ENCODE results near the gene TGM2. TPM values are rescaled to one million over a fixed set of nuclear protein-coding genes. Genes with fewer than 3 reads are reported as not detected.

Gene TGM2
- total RNA-seq, 4 donors from 2014 or later: 72.0 to 200 (median 73.4) TPM

DNA sequence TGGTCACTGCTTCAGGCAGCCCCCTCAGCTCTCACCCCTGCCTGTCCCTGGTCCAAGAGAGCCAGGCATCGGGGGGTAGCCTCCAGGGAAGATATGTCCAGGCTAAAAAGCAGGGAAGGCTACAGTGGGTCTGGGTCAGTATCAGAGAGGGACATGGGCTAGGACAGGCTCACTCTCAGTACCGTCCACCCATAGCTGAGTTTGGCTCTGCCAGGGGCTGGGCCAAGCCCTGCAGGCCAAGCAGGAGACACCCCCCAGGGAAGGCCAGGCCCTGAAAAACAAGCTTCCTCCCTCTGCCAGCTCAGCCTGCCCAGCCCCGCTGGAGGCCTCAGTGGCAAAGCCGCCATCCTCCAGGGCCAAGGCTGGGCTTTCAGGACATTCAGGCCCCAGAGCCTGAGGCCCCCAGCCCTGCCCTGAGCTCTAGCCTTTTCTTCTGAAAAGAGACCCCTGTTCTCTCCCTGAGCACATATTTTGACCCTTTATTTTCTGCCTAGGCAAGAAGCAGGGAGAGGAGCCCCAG, 28.6 kb upstream of the TGM2 start:
- ATAC-seq (ENCODE audit: low FRiP score): no peak
- TF ChIP-seq, protein P1, sequence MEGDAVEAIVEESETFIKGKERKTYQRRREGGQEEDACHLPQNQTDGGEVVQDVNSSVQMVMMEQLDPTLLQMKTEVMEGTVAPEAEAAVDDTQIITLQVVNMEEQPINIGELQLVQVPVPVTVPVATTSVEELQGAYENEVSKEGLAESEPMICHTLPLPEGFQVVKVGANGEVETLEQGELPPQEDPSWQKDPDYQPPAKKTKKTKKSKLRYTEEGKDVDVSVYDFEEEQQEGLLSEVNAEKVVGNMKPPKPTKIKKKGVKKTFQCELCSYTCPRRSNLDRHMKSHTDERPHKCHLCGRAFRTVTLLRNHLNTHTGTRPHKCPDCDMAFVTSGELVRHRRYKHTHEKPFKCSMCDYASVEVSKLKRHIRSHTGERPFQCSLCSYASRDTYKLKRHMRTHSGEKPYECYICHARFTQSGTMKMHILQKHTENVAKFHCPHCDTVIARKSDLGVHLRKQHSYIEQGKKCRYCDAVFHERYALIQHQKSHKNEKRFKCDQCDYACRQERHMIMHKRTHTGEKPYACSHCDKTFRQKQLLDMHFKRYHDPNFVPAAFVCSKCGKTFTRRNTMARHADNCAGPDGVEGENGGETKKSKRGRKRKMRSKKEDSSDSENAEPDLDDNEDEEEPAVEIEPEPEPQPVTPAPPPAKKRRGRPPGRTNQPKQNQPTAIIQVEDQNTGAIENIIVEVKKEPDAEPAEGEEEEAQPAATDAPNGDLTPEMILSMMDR (IDR thresholded peaks at IDR 0.05): no peak
- no peak for DNase-seq (ENCODE audit: low spot score)

DNA sequence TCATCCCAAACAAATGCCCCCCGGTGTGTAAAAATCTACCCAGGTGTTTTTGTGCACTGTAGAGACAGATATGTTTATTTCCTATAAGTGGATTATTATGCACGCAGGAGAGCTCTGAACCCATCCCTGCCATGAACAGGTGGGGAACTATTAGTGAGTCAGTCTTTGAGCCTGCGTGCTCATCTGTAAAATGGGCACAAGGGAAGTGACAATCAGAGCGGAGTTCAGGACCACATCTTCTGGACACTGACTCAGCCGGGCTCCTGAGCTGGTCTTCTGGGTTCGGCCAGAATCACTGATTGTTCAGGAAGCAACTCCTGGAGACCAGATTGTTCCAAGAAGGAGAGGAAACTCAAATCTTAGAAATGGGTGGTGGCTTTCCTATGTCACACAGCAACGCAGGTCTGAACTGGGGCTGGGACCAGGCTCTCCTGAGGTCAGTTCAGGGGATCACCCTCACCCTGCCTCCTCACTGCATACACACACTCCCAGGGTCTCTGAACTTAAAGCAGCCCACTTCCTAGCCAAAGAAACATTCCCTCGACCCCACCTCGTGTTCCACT, 27.3 kb upstream of the TGM2 start:
- TF ChIP-seq, protein P1 (IDR thresholded peaks at IDR 0.05): no peak
- ATAC-seq (ENCODE audit: low FRiP score) (no peak), DNase-seq (ENCODE audit: low spot score) (no peak)

DNA sequence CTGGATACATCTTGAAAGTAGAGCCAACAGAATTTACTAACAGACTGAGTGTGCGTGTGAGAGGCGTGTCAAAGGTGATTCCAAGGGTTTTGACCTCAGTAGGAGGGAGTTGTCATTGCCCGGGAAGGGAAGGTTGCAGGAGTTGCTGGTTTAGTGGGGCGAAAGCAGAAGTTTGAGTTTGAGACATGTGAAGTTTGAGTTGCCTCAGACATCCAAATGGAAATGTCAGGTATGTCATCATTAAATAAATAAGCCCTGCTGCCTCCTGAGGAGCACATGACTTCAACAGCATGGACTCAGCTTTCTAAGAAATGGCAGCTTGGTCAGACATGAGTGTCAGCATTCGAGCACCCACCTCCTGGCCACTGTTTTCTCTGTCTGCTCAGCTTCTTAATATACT, 26.6 kb upstream of the TGM2 start:
- no peak for DNase-seq (ENCODE audit: low spot score)
- no peak for ATAC-seq (ENCODE audit: low FRiP score)
- TF ChIP-seq, protein P1 (IDR thresholded peaks at IDR 0.05): no peak

DNA sequence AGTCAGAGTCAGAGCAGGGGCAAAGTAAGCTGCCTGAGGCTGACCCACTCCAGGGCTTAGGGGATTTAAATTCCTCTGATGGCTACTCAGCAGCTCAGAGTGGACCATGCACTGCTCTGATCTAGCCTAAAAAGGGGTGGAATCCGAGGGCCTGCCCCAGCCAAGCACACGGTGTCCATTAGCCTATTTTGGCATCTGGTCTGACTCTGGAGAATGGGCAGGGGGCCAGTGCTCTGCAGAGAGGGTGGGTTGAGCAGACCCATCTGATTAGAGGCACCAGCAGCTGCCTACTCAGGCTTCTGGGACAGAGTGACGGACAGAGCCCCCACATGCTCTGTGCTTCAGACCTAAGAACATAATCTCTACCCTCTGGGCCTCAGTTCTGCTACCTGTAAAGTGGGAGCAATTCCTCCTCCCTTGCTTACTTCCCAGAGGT, 25.9 kb upstream of the TGM2 start:
- ATAC-seq (ENCODE audit: low FRiP score) (no peak), DNase-seq (ENCODE audit: low spot score) (no peak)
- TF ChIP-seq, protein P1 (IDR thresholded peaks at IDR 0.05): no peak

DNA sequence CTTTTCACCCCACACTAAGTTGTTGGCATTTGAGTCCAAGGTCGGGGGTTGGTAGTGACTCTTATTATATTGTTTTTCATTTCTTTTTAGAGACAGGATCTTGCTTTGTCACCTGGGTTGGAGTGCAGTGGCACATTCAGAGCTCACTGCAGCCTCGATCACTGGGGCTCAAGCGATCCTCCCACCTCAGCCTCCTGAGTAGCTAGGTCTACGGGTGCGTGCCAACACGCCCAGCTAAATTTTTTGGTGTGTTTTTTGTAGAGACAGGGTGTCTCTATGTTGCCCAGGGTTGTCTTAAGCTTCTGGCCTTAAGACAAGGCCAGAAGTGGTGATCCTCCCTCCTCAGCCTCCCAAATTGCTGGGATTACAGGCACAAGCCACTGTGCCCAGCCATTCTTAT, 25.1 kb upstream of the TGM2 start:
- ATAC-seq (ENCODE audit: low FRiP score) (no peak), DNase-seq (ENCODE audit: low spot score) (no peak)
- TF ChIP-seq, protein P1 (IDR thresholded peaks at IDR 0.05): no peak

DNA sequence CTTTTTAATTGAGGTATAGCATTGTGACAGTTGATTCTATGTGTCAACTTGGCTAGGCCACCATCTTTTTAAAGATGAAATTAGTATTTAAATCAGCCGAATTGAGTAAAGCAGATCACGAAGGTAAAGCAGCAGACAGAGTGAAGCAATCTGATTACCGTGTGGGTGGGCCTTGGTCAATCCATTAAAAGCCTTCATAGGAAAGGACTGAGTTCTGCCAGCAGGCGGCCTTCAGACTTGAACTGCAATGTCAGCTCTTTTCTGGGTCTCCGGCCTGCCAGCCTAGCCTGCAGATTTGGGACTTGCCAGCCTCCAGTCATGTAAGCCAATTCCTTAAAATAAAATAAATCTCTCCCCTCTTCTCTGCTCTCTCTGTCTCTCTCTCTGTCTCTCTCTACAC, 22.4 kb upstream of the TGM2 start:
- ATAC-seq (ENCODE audit: low FRiP score): peak; percentile 64
- TF ChIP-seq, protein P1 (IDR thresholded peaks at IDR 0.05): no peak
- DNase-seq (ENCODE audit: low spot score): no peak

DNA sequence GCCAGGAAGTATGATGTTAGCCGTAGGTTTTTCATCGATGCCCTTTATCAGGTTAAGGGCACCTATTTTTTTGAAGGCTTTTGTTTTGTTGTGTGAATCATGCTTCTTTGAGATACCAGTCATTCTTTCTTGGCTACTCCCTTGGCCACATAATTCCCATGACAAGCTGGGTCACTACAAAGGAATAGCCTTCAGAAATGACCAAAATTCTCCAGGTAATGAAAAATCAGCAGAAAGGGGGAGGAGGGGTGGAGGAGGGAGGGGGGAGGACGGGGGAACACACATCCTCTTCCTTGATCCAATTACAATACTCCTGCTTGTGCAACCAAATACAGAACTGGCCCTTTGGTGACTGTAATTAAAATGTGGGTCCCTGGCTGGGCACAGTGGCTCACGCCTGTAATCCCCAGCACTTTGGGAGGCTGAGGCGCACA, 21.7 kb upstream of the TGM2 start:
- ATAC-seq (ENCODE audit: low FRiP score) (no peak), DNase-seq (ENCODE audit: low spot score) (no peak)
- TF ChIP-seq, protein P1 (IDR thresholded peaks at IDR 0.05): no peak
